OCI-LY7 (cell line): ENCODE results near the gene UBE2E1. TPM values are rescaled to one million over a fixed set of nuclear protein-coding genes. Genes with fewer than 3 reads are reported as not detected.

ENCODE experiments used
- BruUV-seq: library from RNA; stranded (reverse); fragments of 400-500 nt; replicated peaks from 2 replicates; lab custom pipeline; 2021; lab: Mats Ljungman, UMichigan
- CTCF ChIA-PET: fragments of 300-600 bp; sonication (Branson Sonifier 250); formaldehyde crosslinking; loops from one replicate; lab custom pipeline; 2022; ENCODE audit warnings: antibody characterized with exemption; ENCODE audit not compliant: unreplicated experiment; lab: Charles Lee
- POLR2A ChIA-PET: fragments of 300-600 bp; sonication (Branson Sonifier 250); formaldehyde crosslinking; loops from one replicate; lab custom pipeline; 2022; ENCODE audit warnings: antibody characterized with exemption; lab: Charles Lee
- DNase-seq: peaks from one replicate; pipeline ENCODE4 v3.0.0-alpha.2; 2015; ENCODE audit warnings: low spot score
- H2AFZ ChIP-seq: fragments of 200-600 bp; sonication (generic), shearing (Covaris generic); 2 replicates; pipeline ENCODE4 v1.6.1; 2014; ENCODE audit warnings: mild to moderate bottlenecking, antibody characterized with exemption, low read length, moderate library complexity
- H3K27ac ChIP-seq: fragments of 200-600 bp; sonication (generic); 2 replicates; pipeline ENCODE4 v1.5.1; 2014; ENCODE audit warnings: mixed run types, low read depth, mild to moderate bottlenecking, moderate library complexity, low read length, inconsistent platforms; ENCODE audit not compliant: poor library complexity, severe bottlenecking
- H3K36me3 ChIP-seq: fragments of 200-600 bp; sonication (generic); 2 replicates; pipeline ENCODE4 v1.6.1; 2014; ENCODE audit warnings: mild to moderate bottlenecking, antibody characterized with exemption, low read length, moderate library complexity, mixed read lengths; ENCODE audit not compliant: insufficient read depth
- H3K4me1 ChIP-seq: fragments of 200-600 bp; sonication (generic); 2 replicates; pipeline ENCODE4 v1.5.1; 2014; ENCODE audit warnings: mild to moderate bottlenecking, low read length; ENCODE audit not compliant: insufficient read depth, poor library complexity, severe bottlenecking
- H3K4me2 ChIP-seq: fragments of 200-600 bp; sonication (generic); 2 replicates; pipeline ENCODE4 v1.6.1; 2014; ENCODE audit warnings: mild to moderate bottlenecking, low read length
- H3K4me3 ChIP-seq: fragments of 200-600 bp; sonication (generic); 2 replicates; pipeline ENCODE4 v1.5.1; 2014; ENCODE audit warnings: mild to moderate bottlenecking, low read depth, low read length; ENCODE audit not compliant: poor library complexity, severe bottlenecking
- H3K79me2 ChIP-seq: fragments of 200-600 bp; sonication (generic); 2 replicates; pipeline ENCODE4 v1.6.1; 2016; ENCODE audit warnings: low read depth, mild to moderate bottlenecking, low read length, moderate library complexity, mixed read lengths; ENCODE audit not compliant: insufficient read depth
- H3K9me2 ChIP-seq: fragments of 200-600 bp; sonication (generic); 2 replicates; pipeline ENCODE4 v1.6.1; 2016; ENCODE audit warnings: mild to moderate bottlenecking, low read length, mixed read lengths; ENCODE audit not compliant: insufficient read depth
- H3K9me3 ChIP-seq: fragments of 200-600 bp; sonication (generic); 2 replicates; pipeline ENCODE4 v1.6.1; 2014; ENCODE audit warnings: mild to moderate bottlenecking, mixed run types, low read length, mixed read lengths
- H4K20me1 ChIP-seq: fragments of 200-600 bp; sonication (generic); 2 replicates; pipeline ENCODE4 v1.6.1; 2014; ENCODE audit warnings: mild to moderate bottlenecking, antibody characterized with exemption, low read length, moderate library complexity, mixed read lengths; ENCODE audit not compliant: insufficient read depth
- EZH2phosphoT487 ChIP-seq: fragments of 200-600 bp; sonication (generic); IDR thresholded peaks from 2 replicates; pipeline ENCODE4 v1.6.1; 2018; ENCODE audit warnings: low read depth, borderline replicate concordance, mild to moderate bottlenecking, mixed run types, antibody characterized with exemption, low read length, moderate library complexity, mixed read lengths
- intact Hi-C: fragments of 100-400 bp; cut with micrococcal nuclease; formaldehyde crosslinking; loops from one replicate; pipeline ENCODE4 v1.10.0; 2022; ENCODE audit not compliant: unreplicated experiment
- total RNA-seq, 2 experiments: library from RNA; depleted of rRNA in 1 of 2; stranded (reverse); fragments of >200 nt in 1 of 2; shearing (Covaris generic) in 1 of 2; gene quantifications; 2 replicates each; pipeline ENCODE4 v1.2.3, GENCODE V29; 2014 to 2022
- TF ChIP-seq, protein P1 (sequence below): fragments of 200-600 bp; sonication (generic); conservative IDR thresholded peaks from 2 replicates; pipeline ENCODE4 v1.5.1; 2014; ENCODE audit warnings: mild to moderate bottlenecking, antibody characterized with exemption, low read length, moderate library complexity, mixed read lengths

UBE2E1 gene
- total RNA-seq, 2 experiments from 2014 or later = 126 to 142 TPM

GRCh38 chr3:23872330-23872729 is 66.6 kb downstream of the UBE2E1 start:
- no peak for TF ChIP-seq EZH2phosphoT487
- TF ChIP-seq, protein P1, sequence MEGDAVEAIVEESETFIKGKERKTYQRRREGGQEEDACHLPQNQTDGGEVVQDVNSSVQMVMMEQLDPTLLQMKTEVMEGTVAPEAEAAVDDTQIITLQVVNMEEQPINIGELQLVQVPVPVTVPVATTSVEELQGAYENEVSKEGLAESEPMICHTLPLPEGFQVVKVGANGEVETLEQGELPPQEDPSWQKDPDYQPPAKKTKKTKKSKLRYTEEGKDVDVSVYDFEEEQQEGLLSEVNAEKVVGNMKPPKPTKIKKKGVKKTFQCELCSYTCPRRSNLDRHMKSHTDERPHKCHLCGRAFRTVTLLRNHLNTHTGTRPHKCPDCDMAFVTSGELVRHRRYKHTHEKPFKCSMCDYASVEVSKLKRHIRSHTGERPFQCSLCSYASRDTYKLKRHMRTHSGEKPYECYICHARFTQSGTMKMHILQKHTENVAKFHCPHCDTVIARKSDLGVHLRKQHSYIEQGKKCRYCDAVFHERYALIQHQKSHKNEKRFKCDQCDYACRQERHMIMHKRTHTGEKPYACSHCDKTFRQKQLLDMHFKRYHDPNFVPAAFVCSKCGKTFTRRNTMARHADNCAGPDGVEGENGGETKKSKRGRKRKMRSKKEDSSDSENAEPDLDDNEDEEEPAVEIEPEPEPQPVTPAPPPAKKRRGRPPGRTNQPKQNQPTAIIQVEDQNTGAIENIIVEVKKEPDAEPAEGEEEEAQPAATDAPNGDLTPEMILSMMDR = no peak
- ChIA-PET POLR2A (no interaction called here), CTCF (no interaction called here)
- DNase-seq = no peak
- no peaks in the 10 kb centered on the region for H3K9me3 ChIP-seq
- H4K20me1 ChIP-seq = no peaks in the 10 kb centered on the region
- H3K79me2 ChIP-seq = peaks cover 30% of the 10 kb centered on the region; the same call in 1 of the 2 replicates
- intact Hi-C loops = no loop called here
- peaks cover 6% of the 10 kb centered on the region for H3K4me1 ChIP-seq
- H3K27ac ChIP-seq = no peak overlapping the region
- BruUV-seq = no TSS peak
- no peak overlapping the region for H3K4me2 ChIP-seq
- H3K4me3 ChIP-seq = no peak overlapping the region
- H2AFZ ChIP-seq = no peak overlapping the region
- H3K9me2 ChIP-seq = no peaks in the 10 kb centered on the region
- no peaks in the 10 kb centered on the region for H3K36me3 ChIP-seq

DNA sequence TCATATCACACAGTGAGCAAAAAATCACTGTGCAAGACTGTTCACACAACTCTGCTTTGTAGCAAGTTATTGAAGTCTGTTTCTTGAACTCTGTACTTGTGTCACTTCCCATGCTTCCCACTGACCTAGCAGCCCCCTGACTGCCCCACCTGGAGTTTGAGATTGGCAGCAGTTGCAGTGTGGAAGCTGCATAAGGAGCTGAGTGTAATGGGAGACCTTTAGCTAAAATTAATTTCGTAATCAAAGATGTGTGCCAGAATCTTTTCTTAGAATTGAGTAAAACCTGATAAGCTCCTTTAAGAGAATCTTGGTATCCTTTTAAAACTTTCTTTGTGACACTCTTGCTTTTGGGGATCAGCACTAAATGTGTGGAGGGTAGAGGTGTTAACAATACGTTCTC is 68.2 kb downstream of the UBE2E1 start:
- Histone ChIP-seq H3K9me2 (no peaks in the 10 kb centered on the region), H3K9me3 (no peaks in the 10 kb centered on the region), H3K79me2 (peaks cover 19% of the 10 kb centered on the region), H2AFZ (no peak overlapping the region), H3K4me2 (no peak overlapping the region), H3K4me1 (no peaks in the 10 kb centered on the region), H3K36me3 (peaks cover 10% of the 10 kb centered on the region), H3K4me3 (no peak overlapping the region), H4K20me1 (no peaks in the 10 kb centered on the region), H3K27ac (no peak overlapping the region)
- ChIA-PET CTCF (no interaction called here), POLR2A (interaction anchor here (0.6 to 1.0 kb wide), 3 partner anchors 9 to 281 kb away, joined by 3 to 4 read pairs (median 3); no protein-coding TSS in a partner anchor)
- DNase-seq = no peak
- no TSS peak for BruUV-seq
- TF ChIP-seq, protein P1 = no peak
- no peak for TF ChIP-seq EZH2phosphoT487
- intact Hi-C loops = no loop called here

- intact Hi-C loops = no loop called here
- CTCF ChIA-PET = no interaction called here
- H3K9me3 ChIP-seq = no peaks in the 10 kb centered on the region
- TF ChIP-seq EZH2phosphoT487 = no peak
- TF ChIP-seq, protein P1 = no peak
- no peaks in the 10 kb centered on the region for H3K4me1 ChIP-seq
- H3K79me2 ChIP-seq = peaks cover 13% of the 10 kb centered on the region; the same call in 1 of the 2 replicates
- H3K9me2 ChIP-seq = no peaks in the 10 kb centered on the region
- no peak overlapping the region for H3K27ac ChIP-seq
- BruUV-seq = no TSS peak
- peaks cover 11% of the 10 kb centered on the region for H3K36me3 ChIP-seq
- DNase-seq = no peak
- H4K20me1 ChIP-seq = no peaks in the 10 kb centered on the region
- H3K4me3 ChIP-seq = no peak overlapping the region
- H2AFZ ChIP-seq = no peak overlapping the region
- POLR2A ChIA-PET = interaction anchor here (0.6 to 0.9 kb wide), 2 partner anchors 10 to 28 kb away, joined by 3 read pairs; no protein-coding TSS in a partner anchor
- H3K4me2 ChIP-seq = no peak overlapping the region
These were observed 68.8 kb downstream of the UBE2E1 start for GRCh38 chr3:23874359-23875112.
